Measurements from ENCODE around the gene CCDC149.

The CCDC149 gene

DNA sequence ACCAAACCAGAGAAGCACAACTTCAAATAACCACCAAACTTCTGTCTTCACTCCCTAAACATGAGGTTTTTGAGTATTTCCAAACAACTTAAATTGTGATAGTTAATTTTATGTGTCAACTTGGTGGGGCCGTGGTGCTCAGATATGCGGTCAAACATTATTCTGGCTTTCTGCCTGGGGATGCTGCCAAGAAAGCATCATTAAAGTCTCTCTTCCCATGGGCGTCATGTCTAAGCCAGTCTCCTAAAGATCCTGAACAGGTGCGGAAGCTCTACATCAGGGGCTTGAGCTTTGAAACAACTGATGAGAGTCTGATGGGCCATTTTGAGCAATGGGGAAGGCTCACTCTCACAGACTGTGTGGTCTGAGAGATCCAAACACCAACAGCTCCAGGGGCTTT, 141.6 kb downstream of the CCDC149 start:
- DNase-seq, result no peak

GRCh38 chr4:24770667-24771066, 142.2 kb downstream of the CCDC149 start:
- no peak for DNase-seq

DNA sequence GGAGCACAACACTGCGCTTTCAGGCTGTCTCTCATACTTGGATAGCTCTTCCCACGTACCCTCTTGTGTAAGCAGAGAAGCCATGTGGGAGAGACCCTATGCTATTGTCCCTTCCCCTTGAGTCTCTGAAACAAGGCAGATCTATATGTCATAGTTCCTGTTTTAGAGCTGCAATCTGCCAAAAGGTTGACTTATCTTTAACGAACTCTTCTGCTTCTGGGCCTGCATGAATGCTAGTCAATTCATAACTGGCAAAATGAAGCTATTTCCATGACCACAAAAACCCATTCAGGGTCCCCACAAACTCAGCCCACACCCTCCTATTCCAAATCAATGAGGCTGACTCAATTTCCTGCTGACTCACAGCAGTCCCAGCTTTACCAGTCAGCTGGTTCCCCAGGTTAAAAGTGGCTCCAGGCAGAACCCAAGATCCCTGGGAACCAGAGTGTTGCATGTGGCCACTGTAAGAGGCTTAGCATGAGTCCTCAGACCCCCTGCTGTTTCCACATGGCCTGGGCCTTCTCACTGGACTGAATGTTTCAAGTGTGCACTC, 142.7 kb downstream of the CCDC149 start:
- no peak for DNase-seq

DNA sequence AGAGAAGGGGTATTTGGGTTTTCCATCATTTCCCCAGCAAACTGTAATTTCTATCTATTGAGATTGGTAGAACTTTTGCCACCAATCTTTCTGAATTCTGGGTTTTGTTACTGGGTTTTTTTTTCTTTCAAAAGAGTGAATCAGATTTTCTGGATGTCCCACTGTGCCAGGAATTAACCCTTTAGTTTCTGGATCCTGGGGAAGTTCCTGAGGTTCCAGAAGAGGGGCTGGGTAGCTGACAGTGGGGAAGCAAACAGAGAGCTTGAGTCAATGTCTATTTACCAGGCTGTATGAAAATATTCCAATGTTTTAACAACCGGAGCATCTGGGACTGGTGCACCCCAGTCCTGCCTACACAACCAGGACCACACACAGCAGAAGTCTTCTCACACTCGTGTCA, 143.3 kb downstream of the CCDC149 start:
- no peak for DNase-seq

DNA sequence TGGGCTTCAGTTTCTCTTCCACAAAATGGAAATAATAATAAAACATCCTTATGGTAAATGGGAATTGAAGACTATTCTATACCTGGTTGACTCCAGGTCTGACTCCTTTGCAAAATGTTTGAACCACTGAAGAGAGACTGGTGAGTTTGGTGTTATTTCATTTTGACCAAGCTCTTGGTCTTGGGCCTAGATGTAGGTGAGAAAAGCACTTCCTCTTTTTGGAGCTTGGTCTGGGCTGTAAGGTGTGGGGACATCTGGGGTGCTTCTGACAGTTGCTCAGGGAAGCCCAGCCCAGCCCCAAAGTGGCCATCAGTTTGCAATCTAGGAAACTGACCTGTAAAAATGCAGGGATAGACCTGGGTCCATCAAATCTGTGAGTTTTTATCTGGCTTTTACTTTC, 144.2 kb downstream of the CCDC149 start:
- DNase-seq, result no peak

- DNase-seq, result no peak
These were observed 144.8 kb downstream of the CCDC149 start for GRCh38 chr4:24768006-24768405.

GRCh38 chr4:24765376-24765988, 147.4 kb downstream of the CCDC149 start:
- no peak for DNase-seq

DNA sequence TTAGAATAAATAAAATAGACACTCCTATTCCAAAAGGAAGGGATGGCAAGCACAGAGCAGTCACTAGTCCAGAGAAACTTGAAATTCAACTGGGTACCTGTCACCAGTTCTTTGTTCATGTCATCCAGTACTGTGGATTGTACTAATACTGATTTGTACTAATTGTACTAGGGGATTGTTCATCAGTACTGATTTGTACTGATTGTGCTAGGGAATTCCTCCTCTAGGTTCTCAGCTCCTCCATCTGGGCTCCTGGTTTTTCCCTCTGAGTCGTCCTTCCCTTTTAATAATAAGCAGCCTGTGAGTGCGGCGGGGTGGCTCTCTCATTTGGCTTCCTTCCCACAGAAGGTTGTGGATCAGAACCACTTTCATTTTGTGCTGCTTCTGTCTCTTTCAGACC, 148.5 kb downstream of the CCDC149 start:
- no peak for DNase-seq

GRCh38 chr4:24763631-24764297, 149.1 kb downstream of the CCDC149 start:
- no peak for DNase-seq

Data from activated CD8-positive, alpha-beta memory T cell treated with anti-CD3 and anti-CD28 coated beads for 24 hours (primary cell).